Osteoblast (primary cell): ENCODE data around the gene EIF3B. TPM values are rescaled to one million over a fixed set of nuclear protein-coding genes. Genes with fewer than 3 reads are reported as not detected.
"Not testable (repeated sequence)": the region's sequence is repeated elsewhere in the genome, so short reads cannot be mapped to it uniquely, and the experiment has no call there.

Experiments used
- DNase-seq: peaks from one replicate; pipeline ENCODE4 v3.0.0; 2011; ENCODE audit warnings: low spot score, mixed read lengths; ENCODE audit not compliant: insufficient read length; ENCODE audit errors: missing footprints
- H2AFZ ChIP-seq: 2 replicates; pipeline ENCODE4 v1.6.0; 2011; ENCODE audit warnings: mild to moderate bottlenecking, low read length
- H3K27ac ChIP-seq: 2 replicates; pipeline ENCODE4 v1.5.1; 2011; ENCODE audit warnings: mild to moderate bottlenecking, low read depth, low read length, moderate library complexity
- H3K27me3 ChIP-seq: 2 replicates; pipeline ENCODE4 v1.6.0; 2012; ENCODE audit warnings: mild to moderate bottlenecking, control low read depth, inconsistent platforms, low read length, moderate library complexity; ENCODE audit not compliant: insufficient read depth
- H3K36me3 ChIP-seq: 2 replicates; pipeline ENCODE4 v1.5.1; 2011; ENCODE audit warnings: mild to moderate bottlenecking, low read length, control low read depth, moderate library complexity; ENCODE audit not compliant: insufficient read depth
- H3K4me1 ChIP-seq: 2 replicates; pipeline ENCODE4 v1.5.1; 2011; ENCODE audit warnings: mild to moderate bottlenecking, low read length, control low read depth, moderate library complexity; ENCODE audit not compliant: insufficient read depth
- H3K4me2 ChIP-seq: 2 replicates; pipeline ENCODE4 v1.6.0; 2011; ENCODE audit warnings: mild to moderate bottlenecking, low read length; ENCODE audit not compliant: insufficient read depth
- H3K4me3 ChIP-seq: fragments of 200-600 bp; sonication (generic); 3 replicates; pipeline ENCODE4 v1.5.1; 2012; ENCODE audit warnings: mild to moderate bottlenecking, low read length, inconsistent platforms; ENCODE audit not compliant: insufficient read depth
- H3K79me2 ChIP-seq: 2 replicates; pipeline ENCODE4 v1.6.0; 2012; ENCODE audit warnings: mild to moderate bottlenecking, low read length, control low read depth, inconsistent platforms; ENCODE audit not compliant: insufficient read depth
- H3K9me3 ChIP-seq: 2 replicates; pipeline ENCODE4 v1.5.1; 2011; ENCODE audit warnings: low read depth, low read length, control low read depth
- H4K20me1 ChIP-seq: 2 replicates; pipeline ENCODE4 v1.6.0; 2012; ENCODE audit warnings: mild to moderate bottlenecking, low read length, control low read depth; ENCODE audit not compliant: insufficient read depth
- total RNA-seq: library from RNA; depleted of rRNA; stranded (reverse); fragments of >200 nt; gene quantifications from 2 replicates; pipeline ENCODE4 v1.2.3, GENCODE V29; 2012
- TF ChIP-seq, protein P1 (sequence below): IDR thresholded peaks from 2 replicates; pipeline ENCODE4 v1.5.1; 2011; ENCODE audit warnings: mild to moderate bottlenecking, low read depth, low read length, moderate library complexity; ENCODE audit errors: extremely low read depth

The EIF3B gene
- total RNA-seq, 1 donor: 176 TPM

DNA sequence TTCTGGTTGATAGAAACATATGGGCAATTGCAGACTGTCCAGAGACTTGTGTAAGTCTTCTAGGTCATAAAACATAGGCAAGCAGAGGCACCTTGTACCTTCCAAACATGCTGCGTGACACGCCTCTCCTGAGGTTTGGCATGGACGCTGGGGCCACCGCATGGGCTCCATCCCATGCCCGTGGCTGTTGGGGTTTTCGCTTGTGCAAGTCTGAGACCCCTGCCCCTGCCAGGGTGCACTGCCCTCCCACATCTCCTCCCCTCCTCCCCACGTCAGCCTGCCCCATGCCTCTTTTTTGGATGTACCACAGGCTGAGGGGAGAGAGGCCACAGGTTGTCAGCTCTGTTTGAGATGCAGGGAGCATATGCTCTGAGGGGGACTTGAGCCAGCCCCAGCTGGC is 19.0 kb downstream of the EIF3B start:
- Histone ChIP-seq H3K79me2 (peaks cover 71% of the 10 kb centered on the region), H3K4me3 (no peak overlapping the region), H2AFZ (no peak overlapping the region), H3K36me3 (peaks cover 90% of the 10 kb centered on the region), H3K4me1 (no peaks in the 10 kb centered on the region), H3K27ac (no peak overlapping the region), H3K27me3 (no peaks in the 10 kb centered on the region), H4K20me1 (peaks cover 49% of the 10 kb centered on the region), H3K4me2 (no peak overlapping the region), H3K9me3 (no peaks in the 10 kb centered on the region)
- DNase-seq: no peak
- TF ChIP-seq, protein P1, sequence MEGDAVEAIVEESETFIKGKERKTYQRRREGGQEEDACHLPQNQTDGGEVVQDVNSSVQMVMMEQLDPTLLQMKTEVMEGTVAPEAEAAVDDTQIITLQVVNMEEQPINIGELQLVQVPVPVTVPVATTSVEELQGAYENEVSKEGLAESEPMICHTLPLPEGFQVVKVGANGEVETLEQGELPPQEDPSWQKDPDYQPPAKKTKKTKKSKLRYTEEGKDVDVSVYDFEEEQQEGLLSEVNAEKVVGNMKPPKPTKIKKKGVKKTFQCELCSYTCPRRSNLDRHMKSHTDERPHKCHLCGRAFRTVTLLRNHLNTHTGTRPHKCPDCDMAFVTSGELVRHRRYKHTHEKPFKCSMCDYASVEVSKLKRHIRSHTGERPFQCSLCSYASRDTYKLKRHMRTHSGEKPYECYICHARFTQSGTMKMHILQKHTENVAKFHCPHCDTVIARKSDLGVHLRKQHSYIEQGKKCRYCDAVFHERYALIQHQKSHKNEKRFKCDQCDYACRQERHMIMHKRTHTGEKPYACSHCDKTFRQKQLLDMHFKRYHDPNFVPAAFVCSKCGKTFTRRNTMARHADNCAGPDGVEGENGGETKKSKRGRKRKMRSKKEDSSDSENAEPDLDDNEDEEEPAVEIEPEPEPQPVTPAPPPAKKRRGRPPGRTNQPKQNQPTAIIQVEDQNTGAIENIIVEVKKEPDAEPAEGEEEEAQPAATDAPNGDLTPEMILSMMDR: no peak

GRCh38 chr7:2374401-2374800 is 19.8 kb downstream of the EIF3B start:
- Histone ChIP-seq H2AFZ (no peak overlapping the region), H3K4me1 (no peaks in the 10 kb centered on the region), H3K27me3 (no peaks in the 10 kb centered on the region), H3K27ac (no peak overlapping the region), H3K36me3 (peaks cover 90% of the 10 kb centered on the region), H3K4me3 (no peak overlapping the region), H3K79me2 (peaks cover 70% of the 10 kb centered on the region), H3K9me3 (no peaks in the 10 kb centered on the region), H3K4me2 (no peak overlapping the region), H4K20me1 (peaks cover 52% of the 10 kb centered on the region)
- TF ChIP-seq, protein P1: no peak
- no peak for DNase-seq

DNA sequence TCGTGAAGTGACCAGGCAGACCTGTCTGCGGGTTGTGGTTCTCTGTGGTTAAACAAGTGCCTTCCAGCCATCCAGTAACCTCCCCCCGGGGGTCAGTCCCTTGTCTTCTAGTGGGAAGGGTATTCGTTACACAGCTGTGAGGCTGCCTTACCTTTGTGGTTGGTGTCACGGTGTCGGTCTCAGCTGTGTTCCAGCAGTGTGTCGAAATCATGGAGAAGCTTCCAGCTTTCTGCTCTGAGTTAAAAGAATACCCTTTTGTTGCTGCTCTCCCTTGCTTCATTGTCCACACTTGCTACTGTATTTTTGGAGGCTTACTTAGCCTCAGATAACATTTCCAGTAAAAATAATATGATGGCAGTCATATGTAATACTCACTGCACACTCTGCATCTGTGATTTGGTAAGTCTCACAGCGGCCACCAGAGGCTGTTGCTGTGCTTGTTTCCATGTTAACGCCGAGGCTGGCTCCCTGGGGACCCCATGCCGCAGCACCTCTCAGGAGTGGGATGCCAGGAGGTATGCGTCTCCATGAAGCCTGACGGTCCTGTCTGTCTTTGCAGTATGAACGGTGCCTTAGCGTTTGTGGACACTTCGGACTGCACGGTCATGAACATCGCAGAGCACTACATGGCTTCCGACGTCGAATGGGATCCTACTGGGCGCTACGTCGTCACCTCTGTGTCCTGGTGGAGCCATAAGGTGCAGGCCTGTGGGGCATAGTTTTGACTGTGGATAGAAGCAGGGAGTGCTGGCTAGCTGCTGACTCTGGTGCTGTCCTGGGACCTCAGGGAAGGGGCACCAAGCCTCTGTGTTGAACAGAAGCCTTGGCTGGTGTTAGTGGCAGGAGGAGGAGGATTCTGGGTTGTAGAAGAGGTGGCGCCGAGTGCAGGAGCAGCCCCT is 20.5 kb downstream of the EIF3B start:
- TF ChIP-seq, protein P1: no peak
- no peak overlapping the region for H3K4me3 ChIP-seq
- no peak overlapping the region for H3K27ac ChIP-seq
- peaks cover 89% of the 10 kb centered on the region for H3K36me3 ChIP-seq
- peaks cover 73% of the 10 kb centered on the region for H3K79me2 ChIP-seq
- no peaks in the 10 kb centered on the region for H3K4me1 ChIP-seq
- H4K20me1 ChIP-seq: peaks cover 59% of the 10 kb centered on the region
- H3K27me3 ChIP-seq: no peaks in the 10 kb centered on the region
- peak; percentile 45 for DNase-seq
- H2AFZ ChIP-seq: no peak overlapping the region
- H3K4me2 ChIP-seq: no peak overlapping the region
- H3K9me3 ChIP-seq: no peaks in the 10 kb centered on the region

- H3K27ac ChIP-seq: no peak overlapping the region
- peaks cover 64% of the 10 kb centered on the region for H4K20me1 ChIP-seq
- TF ChIP-seq, protein P1: no peak
- H3K79me2 ChIP-seq: peaks cover 67% of the 10 kb centered on the region
- no peak overlapping the region for H3K4me3 ChIP-seq
- H3K4me1 ChIP-seq: no peaks in the 10 kb centered on the region
- peaks cover 89% of the 10 kb centered on the region for H3K36me3 ChIP-seq
- H3K4me2 ChIP-seq: no peak overlapping the region
- no peak for DNase-seq
- no peak overlapping the region for H2AFZ ChIP-seq
- no peaks in the 10 kb centered on the region for H3K27me3 ChIP-seq
- H3K9me3 ChIP-seq: no peaks in the 10 kb centered on the region
Observed at GRCh38 chr7:2376351-2377154, 21.9 kb downstream of the EIF3B start.

DNA sequence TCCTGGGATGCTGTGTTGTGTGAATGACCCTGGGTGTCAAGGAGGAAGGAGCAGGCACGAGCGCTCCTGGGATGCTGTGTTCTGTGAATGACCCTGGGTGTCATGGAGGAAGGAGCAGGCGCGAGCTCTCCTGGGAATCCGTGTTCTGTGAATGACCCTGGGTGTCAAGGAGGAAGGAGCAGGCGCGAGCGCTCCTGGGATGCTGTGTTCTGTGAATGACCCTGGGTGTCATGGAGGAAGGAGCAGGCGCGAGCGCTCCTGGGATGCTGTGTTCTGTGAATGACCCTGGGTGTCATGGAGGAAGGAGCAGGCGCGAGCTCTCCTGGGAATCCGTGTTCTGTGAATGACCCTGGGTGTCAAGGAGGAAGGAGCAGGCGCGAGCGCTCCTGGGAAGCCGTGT is 22.9 kb downstream of the EIF3B start:
- peaks cover 60% of the 10 kb centered on the region for H4K20me1 ChIP-seq
- DNase-seq, H3K4me1 ChIP-seq, H2AFZ ChIP-seq, H3K4me2 ChIP-seq, H3K27me3 ChIP-seq, H3K9me3 ChIP-seq, H3K27ac ChIP-seq, H3K4me3 ChIP-seq: not testable (repeated sequence)
- peaks cover 60% of the 10 kb centered on the region for H3K79me2 ChIP-seq
- H3K36me3 ChIP-seq: peaks cover 86% of the 10 kb centered on the region
